Ramos (cell line): ENCODE measurements around the gene FOXR2.

Experiments used
- in situ Hi-C: fragments of 300-500 bp; cut with MboI; formaldehyde crosslinking; loops from one replicate; pipeline ENCODE4 v1.14.3; 2022; ENCODE audit warnings: low sequenced_read_pairs; ENCODE audit not compliant: unreplicated experiment

FOXR2 gene, protein sequence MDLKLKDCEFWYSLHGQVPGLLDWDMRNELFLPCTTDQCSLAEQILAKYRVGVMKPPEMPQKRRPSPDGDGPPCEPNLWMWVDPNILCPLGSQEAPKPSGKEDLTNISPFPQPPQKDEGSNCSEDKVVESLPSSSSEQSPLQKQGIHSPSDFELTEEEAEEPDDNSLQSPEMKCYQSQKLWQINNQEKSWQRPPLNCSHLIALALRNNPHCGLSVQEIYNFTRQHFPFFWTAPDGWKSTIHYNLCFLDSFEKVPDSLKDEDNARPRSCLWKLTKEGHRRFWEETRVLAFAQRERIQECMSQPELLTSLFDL

DNA sequence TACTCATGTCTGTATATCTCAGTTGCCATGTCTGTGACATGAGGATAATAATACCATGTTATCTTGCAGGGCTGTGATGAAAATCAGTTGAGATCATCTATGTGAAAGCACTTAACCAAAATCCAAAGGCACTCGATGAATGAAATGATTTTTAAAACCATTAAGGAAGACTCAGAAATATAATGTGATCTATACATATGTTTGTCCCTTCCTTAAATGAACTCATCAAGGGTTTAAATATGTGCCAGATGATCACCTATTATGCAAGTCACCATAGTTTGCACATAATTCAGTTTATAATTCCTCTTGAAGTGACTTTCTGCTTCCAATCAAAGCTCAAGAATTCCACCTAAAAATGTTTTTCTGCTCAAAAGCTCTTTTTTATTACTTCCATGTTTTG lies at the start of gene FOXR2:
Gene FOXR2 (plus strand): TSS at position 301 of the 400 bp plus-strand sequence. CDS start 312 bp downstream, outside the sequence.
- in situ Hi-C loops: no loop called here

DNA sequence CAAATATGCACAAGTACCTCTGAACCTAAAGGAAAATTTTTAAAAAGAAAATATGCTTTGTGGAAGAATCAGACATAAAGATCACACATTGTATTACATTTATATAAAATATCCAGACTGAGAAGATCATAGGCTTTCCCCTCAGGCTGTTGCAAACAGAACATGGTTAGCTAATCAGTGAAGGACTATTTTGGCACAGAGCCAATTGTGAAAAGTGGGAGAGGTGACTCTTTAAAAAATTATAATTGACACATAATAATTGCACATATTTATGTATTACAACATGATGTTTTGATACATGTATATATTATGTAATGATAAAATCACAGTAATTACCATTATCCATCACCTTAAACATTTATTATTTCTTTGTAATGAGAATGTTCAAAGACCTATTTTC lies 44.1 kb upstream of the FOXR2 start:
- in situ Hi-C loops: no loop called here

DNA sequence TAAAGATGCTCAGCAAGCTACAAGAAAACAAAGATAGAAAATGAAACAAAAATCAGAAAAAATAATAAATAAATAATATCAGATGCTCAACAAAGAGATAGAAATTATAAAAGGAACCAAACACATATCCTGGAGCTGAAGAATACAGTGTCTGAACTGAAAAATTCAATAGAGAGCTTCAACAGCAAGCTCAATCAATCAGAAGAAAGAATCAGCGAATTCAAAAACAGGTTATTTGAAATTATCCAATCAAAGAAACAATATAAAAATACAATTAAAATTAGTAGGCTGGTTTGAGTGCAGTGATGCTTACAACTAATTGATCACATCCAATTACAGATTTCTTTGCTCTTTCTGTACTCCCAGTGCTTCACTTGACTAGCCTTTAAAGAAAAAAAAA lies 40.8 kb upstream of the FOXR2 start:
- in situ Hi-C loops: no loop called here

DNA sequence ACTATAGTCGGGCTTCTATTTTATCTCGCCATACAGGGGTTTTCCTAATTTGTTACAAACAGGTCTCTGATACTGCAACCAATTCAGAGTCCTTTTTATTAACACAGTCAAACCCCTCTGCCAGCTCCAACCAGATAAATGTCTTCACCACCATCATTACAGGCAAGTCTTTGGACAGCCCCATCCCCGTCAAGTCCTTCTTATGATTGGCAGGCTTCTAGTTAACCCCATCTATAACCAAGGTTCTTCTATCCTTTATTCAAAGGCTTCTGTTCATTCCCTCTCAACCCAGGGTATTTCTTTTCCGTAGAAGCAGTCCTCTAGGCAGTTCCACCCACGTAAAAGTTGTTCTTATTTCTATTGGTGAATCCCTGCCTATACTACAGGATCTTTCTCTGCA lies 29.9 kb upstream of the FOXR2 start:
- in situ Hi-C loops: no loop called here

DNA sequence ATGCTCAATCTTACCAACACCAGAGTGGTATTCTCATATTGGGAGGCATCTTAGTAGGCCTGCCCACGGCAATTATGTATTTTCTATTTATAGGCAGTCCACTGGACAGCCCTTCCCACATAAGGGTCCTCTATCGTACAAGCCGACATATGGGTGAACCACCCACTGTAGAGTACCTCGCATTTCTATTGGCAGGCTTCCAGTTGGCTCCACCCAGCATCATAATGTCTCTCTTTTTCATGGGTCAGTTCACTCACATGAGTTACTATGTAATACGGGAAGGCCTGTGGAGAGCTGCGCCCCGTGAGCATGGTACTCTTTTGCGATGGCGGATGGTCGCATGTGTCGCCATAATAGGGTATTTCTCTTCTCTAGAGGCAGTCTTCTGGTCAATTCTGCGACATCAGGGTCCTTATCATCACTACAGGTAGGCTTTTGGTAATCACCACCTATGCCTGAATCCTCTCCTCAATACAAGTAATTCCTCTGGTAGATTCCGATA lies 29.4 kb upstream of the FOXR2 start:
- in situ Hi-C loops: no loop called here

DNA sequence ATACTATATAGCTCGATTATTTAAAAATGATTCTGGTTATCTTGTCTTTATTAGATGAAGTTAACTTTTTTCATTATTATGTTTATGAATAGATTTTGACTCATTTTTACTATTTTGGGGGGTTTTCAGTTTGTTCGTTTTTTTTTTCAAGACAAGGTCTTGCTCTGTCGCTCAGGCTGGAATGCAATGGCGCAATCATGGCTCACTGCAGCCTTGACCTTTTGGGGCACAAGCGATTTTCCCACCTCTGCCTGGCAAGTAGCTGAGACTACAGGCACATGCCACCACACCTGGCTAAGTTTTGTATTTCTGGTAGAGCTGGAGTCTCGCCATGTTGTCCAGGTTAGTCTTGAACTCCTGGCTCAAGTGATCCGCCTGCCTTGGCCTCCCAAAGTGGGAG lies 24.9 kb upstream of the FOXR2 start:
- in situ Hi-C loops: no loop called here

DNA sequence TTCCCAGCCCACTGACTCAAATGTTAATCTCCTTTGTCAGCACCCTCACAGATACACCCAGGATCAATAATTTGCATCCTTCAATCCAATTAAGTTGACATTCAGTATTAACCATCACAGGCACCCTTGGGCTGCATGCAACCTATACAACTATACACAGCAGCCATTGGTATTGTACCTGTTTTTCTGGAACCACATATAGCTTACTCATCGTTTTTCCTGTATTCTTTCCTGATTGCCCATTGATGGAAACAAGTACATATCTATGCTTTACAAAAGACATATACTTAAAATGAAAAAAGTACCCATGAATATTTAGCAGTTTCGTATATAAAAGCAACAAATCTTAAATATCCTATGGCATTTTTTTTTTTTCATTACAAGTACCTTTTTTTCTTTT lies 3.7 kb upstream of the FOXR2 start:
- in situ Hi-C loops: no loop called here

DNA sequence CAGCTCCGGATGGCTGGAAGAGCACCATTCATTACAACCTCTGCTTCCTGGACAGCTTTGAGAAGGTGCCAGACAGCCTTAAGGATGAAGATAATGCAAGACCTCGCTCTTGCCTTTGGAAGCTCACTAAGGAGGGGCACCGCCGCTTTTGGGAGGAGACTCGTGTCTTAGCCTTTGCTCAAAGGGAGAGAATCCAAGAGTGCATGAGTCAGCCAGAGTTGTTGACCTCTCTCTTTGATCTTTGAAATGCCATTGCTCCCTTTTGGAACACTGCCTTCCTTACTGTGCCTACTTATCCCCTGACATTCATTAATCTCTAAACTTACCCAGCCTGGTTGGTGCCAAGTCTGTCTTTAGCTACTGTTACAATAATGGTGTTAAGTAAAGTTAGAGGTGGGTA lies 1.2 kb downstream of the FOXR2 start:
- in situ Hi-C loops: no loop called here

DNA sequence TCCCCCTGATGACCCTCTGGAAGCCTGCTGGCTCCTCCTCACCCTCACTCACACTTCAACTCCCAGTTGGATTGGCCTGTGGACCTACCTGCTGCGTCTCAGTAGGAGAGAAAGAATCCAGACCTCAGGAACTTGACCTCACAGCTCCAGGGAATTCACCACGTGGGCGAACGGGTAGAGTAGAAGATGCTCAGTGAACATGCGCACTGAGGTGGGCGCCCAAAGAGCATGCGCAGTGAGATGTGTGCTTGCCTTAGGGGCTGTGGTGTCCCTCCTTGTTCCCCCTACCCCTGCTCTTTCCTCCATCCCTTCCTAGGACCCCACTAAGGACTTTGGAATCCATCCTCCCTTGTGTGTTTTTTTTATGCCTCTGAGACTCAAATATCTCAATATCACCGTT lies 12.9 kb downstream of the FOXR2 start:
- in situ Hi-C loops: no loop called here

DNA sequence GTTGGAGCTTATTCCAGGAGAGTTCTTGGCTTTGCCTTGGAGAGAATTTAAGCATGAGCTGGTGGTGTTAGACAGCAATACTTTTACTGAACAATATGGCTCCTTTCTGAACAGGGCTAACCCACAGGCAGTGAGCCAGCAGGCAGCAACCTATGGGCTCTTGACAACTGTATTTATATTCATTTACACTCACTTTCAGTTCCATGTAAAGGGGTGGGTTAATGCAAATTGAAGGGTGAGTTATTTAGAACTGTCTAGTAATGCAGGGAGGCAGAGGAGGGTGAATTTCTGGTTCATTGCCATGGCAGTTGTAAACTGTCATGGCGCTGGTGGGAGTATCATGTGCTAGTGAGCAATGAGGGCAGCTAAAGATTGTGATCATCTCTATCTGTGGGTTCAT lies 15.7 kb downstream of the FOXR2 start:
- in situ Hi-C loops: no loop called here

DNA sequence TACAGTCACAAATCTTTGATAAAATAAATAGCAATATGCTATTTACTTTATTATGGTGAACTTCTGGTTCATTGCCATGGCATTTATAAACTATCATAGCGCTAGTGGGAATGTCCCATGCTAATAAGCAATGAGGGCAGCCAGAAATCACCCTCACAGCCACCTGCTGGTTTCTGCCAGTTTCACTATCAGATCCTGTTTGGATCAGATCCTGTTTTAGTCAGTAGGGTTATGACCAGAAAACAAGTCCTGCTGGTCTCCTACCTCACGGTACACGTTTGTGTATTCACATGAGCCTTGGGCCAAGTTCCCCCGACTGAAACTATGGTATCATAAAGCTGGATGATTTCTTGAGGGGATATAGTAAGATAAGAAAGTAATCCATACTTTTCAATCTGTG lies 17.7 kb downstream of the FOXR2 start:
- in situ Hi-C loops: no loop called here

DNA sequence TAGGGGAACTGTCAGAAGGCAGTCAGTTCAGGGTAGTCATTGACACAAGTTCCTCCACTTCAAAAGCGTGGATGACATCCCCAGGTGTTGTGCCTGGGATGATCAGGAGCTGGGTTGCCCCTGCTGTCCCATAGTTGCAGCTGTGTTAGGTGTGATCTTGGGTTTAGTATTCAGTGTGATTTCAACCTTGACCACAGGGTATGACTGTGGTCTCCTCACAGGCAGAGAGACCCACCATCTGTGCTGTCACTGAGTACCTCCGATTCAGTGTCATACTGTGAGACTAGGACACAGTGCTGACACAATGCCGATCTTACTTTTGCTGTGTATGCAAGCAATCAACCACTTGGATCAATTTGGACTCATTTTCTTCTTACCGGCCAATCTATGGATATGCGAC lies 25.2 kb downstream of the FOXR2 start:
- in situ Hi-C loops: no loop called here

DNA sequence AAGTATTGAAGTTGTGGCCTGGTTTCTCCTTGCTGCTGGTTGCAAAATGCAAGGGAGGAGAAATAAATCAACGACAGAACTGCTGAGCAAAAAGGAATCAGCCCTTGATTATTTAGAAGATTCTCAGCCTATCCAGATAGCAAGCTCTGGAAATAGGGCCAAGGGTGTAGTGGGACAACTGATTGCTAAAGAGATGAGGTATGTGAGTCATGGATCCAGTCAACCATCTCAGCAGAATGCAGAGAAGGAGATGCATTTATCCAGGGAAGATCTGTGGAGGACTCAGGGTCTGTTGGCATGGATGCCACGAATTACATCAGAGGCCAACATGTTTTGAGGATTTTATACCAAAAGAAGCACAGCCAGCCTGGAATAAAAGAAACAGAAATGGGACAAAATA lies 36.7 kb downstream of the FOXR2 start:
- in situ Hi-C loops: no loop called here

DNA sequence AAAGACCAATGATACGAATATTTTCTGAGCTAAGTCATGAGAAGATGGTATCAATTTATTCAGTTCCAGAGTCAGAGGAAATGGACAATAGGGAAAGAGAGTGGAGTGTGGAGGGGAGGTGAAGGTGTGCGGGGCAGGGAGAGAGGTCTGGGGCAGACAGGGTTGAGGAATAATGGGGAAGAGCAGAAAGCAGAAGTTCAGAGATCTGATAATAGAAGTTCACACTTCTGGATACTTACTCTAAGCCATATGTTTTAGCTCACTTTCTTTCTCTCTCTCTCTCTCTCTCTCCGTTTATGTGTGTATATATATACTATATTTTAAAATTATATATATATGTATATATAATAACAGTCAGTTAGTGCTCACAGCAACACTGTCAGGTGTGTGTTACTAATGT lies 40.4 kb downstream of the FOXR2 start:
- in situ Hi-C loops: no loop called here

DNA sequence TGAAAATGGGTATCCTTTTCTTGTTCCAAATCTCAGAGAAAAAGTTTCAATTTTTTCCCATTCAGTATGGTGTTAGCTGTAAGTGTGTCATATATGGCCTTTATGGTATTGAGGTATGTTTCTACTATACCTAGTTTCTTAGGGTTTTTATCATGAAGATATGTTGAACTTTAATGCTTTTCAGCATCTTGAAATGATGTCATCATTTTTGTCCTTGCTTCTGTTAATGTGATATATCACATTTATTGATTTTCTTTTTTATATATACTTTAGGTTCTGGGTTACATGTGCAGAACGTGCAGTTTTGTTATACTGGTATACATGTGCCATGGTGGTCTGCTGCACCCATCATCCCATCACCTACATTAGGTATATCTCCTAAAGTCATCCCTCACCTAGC lies 44.9 kb downstream of the FOXR2 start:
- in situ Hi-C loops: no loop called here
